ENCODE data around the gene HPS1.

The HPS1 gene

DNA sequence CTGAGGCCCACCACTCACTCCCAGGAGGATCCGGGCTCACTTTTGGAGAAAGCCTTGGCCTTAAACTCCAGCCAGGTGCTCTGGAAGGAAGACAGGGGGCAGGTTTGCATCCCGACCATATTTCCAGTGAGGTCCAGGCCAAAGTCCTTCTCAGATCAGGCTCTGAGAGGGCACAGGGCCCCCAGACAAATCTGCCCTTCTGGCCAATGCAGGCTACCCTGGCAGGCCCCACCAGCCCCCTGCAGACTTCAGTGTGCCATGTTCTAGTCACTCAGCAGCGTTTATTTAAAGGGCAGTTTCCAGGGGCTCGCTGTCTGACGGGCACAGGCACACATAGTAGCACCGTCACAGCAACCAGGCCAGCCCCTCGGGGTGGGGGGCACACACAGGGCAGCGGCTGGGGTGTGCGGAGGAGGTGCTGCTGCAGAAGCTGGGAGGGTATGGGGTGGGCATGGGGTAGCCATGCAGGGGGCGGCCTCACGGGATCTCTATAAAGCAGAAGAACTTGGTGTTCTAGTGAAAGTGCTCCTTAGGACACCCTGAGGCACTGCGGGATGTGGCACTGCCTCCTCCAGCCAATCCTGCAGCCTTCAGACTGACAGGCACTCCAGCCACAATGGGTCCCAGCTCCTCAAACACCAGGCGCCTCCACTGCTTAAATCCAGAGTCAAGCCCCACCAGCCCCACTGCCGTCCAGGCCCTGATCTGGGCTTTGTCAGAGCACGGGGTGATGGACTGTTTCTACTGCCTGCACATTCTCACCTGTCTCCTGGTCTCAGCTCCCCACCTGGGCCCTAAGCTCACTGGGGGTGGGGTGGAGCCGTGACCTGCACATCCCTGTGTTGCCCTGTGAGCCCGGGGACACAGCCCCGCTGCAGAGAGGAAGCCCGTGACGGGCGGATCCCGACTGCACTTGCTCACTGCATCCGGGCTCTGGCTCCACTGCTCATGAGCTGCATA lies 22.2 kb downstream of the HPS1 start:
- no peak overlapping the region for H3K27ac ChIP-seq (ENCODE audit: low read depth, low read length)
- H2BK120ac ChIP-seq (ENCODE audit: insufficient read depth, low read length, poor library complexity) = no peak overlapping the region
- H3K9ac ChIP-seq (ENCODE audit: low read length) = no peak overlapping the region
- H3K79me2 ChIP-seq (ENCODE audit: control insufficient read depth, insufficient read depth, low read length, poor library complexity) = no peaks in the 10 kb centered on the region
- no peaks in the 10 kb centered on the region for H3K9me3 ChIP-seq (ENCODE audit: insufficient read depth, low read depth, low read length)
- H2BK5ac ChIP-seq (ENCODE audit: low read depth, low read length, poor library complexity) = no peak overlapping the region
- no peak overlapping the region for H3K4me3 ChIP-seq (ENCODE audit: low read depth, low read length)
- H3K4ac ChIP-seq (ENCODE audit: low read depth, low read length) = no peak overlapping the region
- no peak overlapping the region for H4K12ac ChIP-seq (ENCODE audit: low read depth, low read length)
- peak overlapping the region; percentile 15 for H2BK12ac ChIP-seq (ENCODE audit: low read length)
- no peak overlapping the region for H4K8ac ChIP-seq (ENCODE audit: low read depth, low read length)
- no CpG with 5 or more reads among the region's 23 CpGs for WGBS (ENCODE audit: extremely low coverage, insufficient coverage, insufficient read length)
- peak overlapping the region; percentile 2 for H4K91ac ChIP-seq (ENCODE audit: low read depth, low read length)
- peaks cover 13 to 15% of the 10 kb centered on the region in 2 experiments for H3K4me1 ChIP-seq (ENCODE audit: control insufficient read depth in 1 of 2, insufficient read depth in 2 of 2, low read length in 2 of 2)
- H3K14ac ChIP-seq (ENCODE audit: low read length) = no peak overlapping the region
- no peak overlapping the region for H3K4me2 ChIP-seq (ENCODE audit: low read length)
- no peak overlapping the region for H2AK5ac ChIP-seq (ENCODE audit: low read length)
- H3K23ac ChIP-seq (ENCODE audit: low read length) = no peak overlapping the region
- H3K18ac ChIP-seq (ENCODE audit: low read length) = peak overlapping the region; percentile 19
- peaks cover 7 to 11% of the 10 kb centered on the region in 2 experiments for H3K36me3 ChIP-seq (ENCODE audit: control insufficient read depth in 1 of 2, insufficient read depth in 2 of 2, low read length in 2 of 2)
- peaks cover 2% of the 10 kb centered on the region for H3K79me1 ChIP-seq (ENCODE audit: low read length)
- no peaks in the 10 kb centered on the region for H3K27me3 ChIP-seq (ENCODE audit: insufficient read depth, low read length)
- H2AFZ ChIP-seq (ENCODE audit: insufficient read depth, low read length, poor library complexity) = no peak overlapping the region
- DNase-seq = no peak

DNA sequence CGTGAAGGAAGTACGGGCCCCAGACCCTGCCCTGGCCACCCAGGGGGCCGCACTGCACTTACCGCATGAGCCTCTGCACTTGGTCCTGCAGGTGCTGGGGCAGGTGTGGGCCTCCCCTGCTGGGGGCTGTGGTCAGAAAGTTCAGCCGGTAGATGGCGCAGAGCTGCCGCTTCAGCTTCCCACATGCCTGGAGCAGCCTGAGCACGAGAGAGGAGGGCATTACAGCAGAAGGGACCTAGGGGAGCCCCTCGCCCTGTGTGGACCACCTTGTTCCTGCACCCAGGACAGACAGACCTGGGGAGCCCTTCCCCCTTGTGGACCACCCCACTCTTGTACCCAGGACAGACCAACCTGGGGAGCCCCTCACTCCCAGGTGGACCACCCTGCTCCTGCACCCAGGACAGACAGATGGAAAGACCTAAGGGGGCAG lies 23.0 kb downstream of the HPS1 start:
- Histone ChIP-seq H3K9ac (ENCODE audit: low read length) (no peak overlapping the region), H2BK5ac (ENCODE audit: low read depth, low read length, poor library complexity) (no peak overlapping the region), H3K9me3 (ENCODE audit: insufficient read depth, low read depth, low read length) (no peaks in the 10 kb centered on the region), H2AFZ (ENCODE audit: insufficient read depth, low read length, poor library complexity) (no peak overlapping the region), H3K27me3 (ENCODE audit: insufficient read depth, low read length) (no peaks in the 10 kb centered on the region), H3K27ac (ENCODE audit: low read depth, low read length) (no peak overlapping the region), H3K4me1 (ENCODE audit: control insufficient read depth in 1 of 2, insufficient read depth in 2 of 2, low read length in 2 of 2) (peaks cover 17 to 18% of the 10 kb centered on the region in 2 experiments), H4K12ac (ENCODE audit: low read depth, low read length) (no peak overlapping the region), H3K23ac (ENCODE audit: low read length) (no peak overlapping the region), H3K36me3 (ENCODE audit: control insufficient read depth in 1 of 2, insufficient read depth in 2 of 2, low read length in 2 of 2) (peaks cover 7% of the 10 kb centered on the region in 2 experiments), H3K14ac (ENCODE audit: low read length) (no peak overlapping the region), H2BK12ac (ENCODE audit: low read length) (no peak overlapping the region), H3K79me2 (ENCODE audit: control insufficient read depth, insufficient read depth, low read length, poor library complexity) (no peaks in the 10 kb centered on the region), H2BK120ac (ENCODE audit: insufficient read depth, low read length, poor library complexity) (no peak overlapping the region), H3K4me3 (ENCODE audit: low read depth, low read length) (no peak overlapping the region), H4K8ac (ENCODE audit: low read depth, low read length) (no peak overlapping the region), H2AK5ac (ENCODE audit: low read length) (no peak overlapping the region), H3K4me2 (ENCODE audit: low read length) (no peak overlapping the region), H3K79me1 (ENCODE audit: low read length) (peaks cover 2% of the 10 kb centered on the region), H3K18ac (ENCODE audit: low read length) (no peak overlapping the region), H4K91ac (ENCODE audit: low read depth, low read length) (no peak overlapping the region), H3K4ac (ENCODE audit: low read depth, low read length) (no peak overlapping the region)
- WGBS (ENCODE audit: extremely low coverage, insufficient coverage, insufficient read length) = no CpG with 5 or more reads among the region's 9 CpGs
- peak; percentile 37 to 66 for DNase-seq

DNA sequence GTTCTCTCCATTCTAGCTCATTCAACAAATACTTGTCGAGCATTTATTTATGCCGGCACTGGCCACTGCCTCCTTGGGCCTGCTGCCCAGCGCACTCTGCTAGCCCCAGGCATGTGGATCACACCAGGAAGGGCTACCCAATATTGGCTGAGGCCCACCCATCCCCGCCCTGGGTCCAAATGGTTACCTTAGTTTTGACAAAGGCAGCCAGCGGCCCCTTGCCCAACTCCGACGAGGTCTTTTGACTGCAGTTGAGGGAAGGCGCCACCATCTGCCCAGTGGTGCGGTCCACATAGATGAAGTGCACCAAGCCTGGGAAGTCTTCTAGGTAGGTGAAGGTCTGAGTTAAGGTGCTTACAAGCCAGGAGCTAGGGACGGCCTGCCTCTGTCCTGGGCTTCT lies 24.6 kb downstream of the HPS1 start:
- no peaks in the 10 kb centered on the region for H3K9me3 ChIP-seq (ENCODE audit: insufficient read depth, low read depth, low read length)
- H3K79me1 ChIP-seq (ENCODE audit: low read length) = peaks cover 2% of the 10 kb centered on the region
- H3K14ac ChIP-seq (ENCODE audit: low read length) = no peak overlapping the region
- no peak overlapping the region for H3K18ac ChIP-seq (ENCODE audit: low read length)
- H2AFZ ChIP-seq (ENCODE audit: insufficient read depth, low read length, poor library complexity) = no peak overlapping the region
- H4K12ac ChIP-seq (ENCODE audit: low read depth, low read length) = no peak overlapping the region
- no peak overlapping the region for H3K4me2 ChIP-seq (ENCODE audit: low read length)
- H2BK120ac ChIP-seq (ENCODE audit: insufficient read depth, low read length, poor library complexity) = no peak overlapping the region
- no CpG with 5 or more reads among the region's 10 CpGs for WGBS (ENCODE audit: extremely low coverage, insufficient coverage, insufficient read length)
- H3K4me1 ChIP-seq (ENCODE audit: control insufficient read depth in 1 of 2, insufficient read depth in 2 of 2, low read length in 2 of 2) = peaks cover 17 to 18% of the 10 kb centered on the region in 2 experiments
- no peak overlapping the region for H4K8ac ChIP-seq (ENCODE audit: low read depth, low read length)
- no peak overlapping the region for H3K27ac ChIP-seq (ENCODE audit: low read depth, low read length)
- H2AK5ac ChIP-seq (ENCODE audit: low read length) = no peak overlapping the region
- no peak for DNase-seq
- H3K79me2 ChIP-seq (ENCODE audit: control insufficient read depth, insufficient read depth, low read length, poor library complexity) = no peaks in the 10 kb centered on the region
- H3K4ac ChIP-seq (ENCODE audit: low read depth, low read length) = no peak overlapping the region
- no peak overlapping the region for H3K9ac ChIP-seq (ENCODE audit: low read length)
- no peaks in the 10 kb centered on the region for H3K27me3 ChIP-seq (ENCODE audit: insufficient read depth, low read length)
- H3K23ac ChIP-seq (ENCODE audit: low read length) = no peak overlapping the region
- H3K36me3 ChIP-seq (ENCODE audit: control insufficient read depth in 1 of 2, insufficient read depth in 2 of 2, low read length in 2 of 2) = peaks cover 6 to 9% of the 10 kb centered on the region in 2 experiments
- no peak overlapping the region for H2BK12ac ChIP-seq (ENCODE audit: low read length)
- no peak overlapping the region for H3K4me3 ChIP-seq (ENCODE audit: low read depth, low read length)
- H4K91ac ChIP-seq (ENCODE audit: low read depth, low read length) = no peak overlapping the region
- no peak overlapping the region for H2BK5ac ChIP-seq (ENCODE audit: low read depth, low read length, poor library complexity)

DNA sequence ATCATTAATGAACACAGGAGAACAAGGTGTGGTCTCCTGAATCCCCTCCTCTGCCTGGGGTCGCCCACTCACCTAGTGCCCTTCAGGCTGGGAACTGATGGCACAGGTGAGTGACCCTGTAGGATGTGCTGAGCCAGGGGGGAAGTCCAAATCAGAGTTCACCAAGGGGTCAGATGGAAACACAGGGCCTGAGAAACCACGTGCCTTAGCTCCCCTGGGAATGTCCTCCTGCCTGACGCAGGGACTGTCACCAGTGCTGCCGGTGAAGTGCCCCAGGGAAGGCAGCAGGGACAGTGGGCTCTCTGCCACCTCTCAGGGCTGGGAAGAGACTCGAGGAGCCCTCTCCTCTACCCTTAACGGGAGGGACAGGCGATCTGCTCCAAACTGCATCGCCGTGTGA lies 25.9 kb downstream of the HPS1 start:
- no peak overlapping the region for H3K27ac ChIP-seq (ENCODE audit: low read depth, low read length)
- peaks cover 17 to 18% of the 10 kb centered on the region in 2 experiments for H3K4me1 ChIP-seq (ENCODE audit: control insufficient read depth in 1 of 2, insufficient read depth in 2 of 2, low read length in 2 of 2)
- H3K23ac ChIP-seq (ENCODE audit: low read length) = no peak overlapping the region
- H3K79me2 ChIP-seq (ENCODE audit: control insufficient read depth, insufficient read depth, low read length, poor library complexity) = no peaks in the 10 kb centered on the region
- H2BK5ac ChIP-seq (ENCODE audit: low read depth, low read length, poor library complexity) = no peak overlapping the region
- H3K14ac ChIP-seq (ENCODE audit: low read length) = no peak overlapping the region
- no peak overlapping the region for H2BK120ac ChIP-seq (ENCODE audit: insufficient read depth, low read length, poor library complexity)
- H3K9me3 ChIP-seq (ENCODE audit: insufficient read depth, low read depth, low read length) = no peaks in the 10 kb centered on the region
- H3K4me3 ChIP-seq (ENCODE audit: low read depth, low read length) = no peak overlapping the region
- peaks cover 2% of the 10 kb centered on the region for H3K79me1 ChIP-seq (ENCODE audit: low read length)
- no peak overlapping the region for H2BK12ac ChIP-seq (ENCODE audit: low read length)
- no peaks in the 10 kb centered on the region for H3K27me3 ChIP-seq (ENCODE audit: insufficient read depth, low read length)
- no peak overlapping the region for H2AFZ ChIP-seq (ENCODE audit: insufficient read depth, low read length, poor library complexity)
- no CpG with 5 or more reads among the region's 9 CpGs for WGBS (ENCODE audit: extremely low coverage, insufficient coverage, insufficient read length)
- H3K36me3 ChIP-seq (ENCODE audit: control insufficient read depth in 1 of 2, insufficient read depth in 2 of 2, low read length in 2 of 2) = peaks cover 5 to 13% of the 10 kb centered on the region in 2 experiments
- H3K9ac ChIP-seq (ENCODE audit: low read length) = no peak overlapping the region
- H3K4ac ChIP-seq (ENCODE audit: low read depth, low read length) = no peak overlapping the region
- no peak overlapping the region for H4K8ac ChIP-seq (ENCODE audit: low read depth, low read length)
- H4K91ac ChIP-seq (ENCODE audit: low read depth, low read length) = no peak overlapping the region
- H3K18ac ChIP-seq (ENCODE audit: low read length) = no peak overlapping the region
- no peak overlapping the region for H2AK5ac ChIP-seq (ENCODE audit: low read length)
- no peak overlapping the region for H3K4me2 ChIP-seq (ENCODE audit: low read length)
- H4K12ac ChIP-seq (ENCODE audit: low read depth, low read length) = no peak overlapping the region
- no peak for DNase-seq

All from trophoblast cell (in vitro differentiated cells and primary cell).